Astrocyte of the cerebellum (primary cell): ENCODE measurements around the gene PFDN2.
A peak's percentile ranks its signal among the peaks of the same experiment; 100 is the strongest.

Source experiments
- DNase-seq: peaks from one replicate; pipeline ENCODE4 v3.0.0-alpha.2; 2011; ENCODE audit warnings: low read depth
- H3K4me3 ChIP-seq: 2 replicates; pipeline ENCODE4 v1.5.1; 2011; ENCODE audit warnings: mild to moderate bottlenecking, low read depth, low read length, moderate library complexity
- CTCF ChIP-seq: IDR thresholded peaks from 2 replicates; pipeline ENCODE4 v1.5.1; 2012; ENCODE audit warnings: low read length, low read depth, moderate library complexity, mild to moderate bottlenecking; ENCODE audit errors: missing control alignments
- in situ Hi-C: cut with HindIII; loops from 2 replicates; pipeline ENCODE4 v1.10.0; 2017; ENCODE audit warnings: low sequenced_read_pairs

PFDN2 gene

GRCh38 chr1:161072751-161073449 is 44.9 kb downstream of the PFDN2 start:
- no peak for TF ChIP-seq CTCF
- in situ Hi-C loops: no loop called here
- no peak for DNase-seq
- H3K4me3 ChIP-seq: no peak overlapping the region

DNA sequence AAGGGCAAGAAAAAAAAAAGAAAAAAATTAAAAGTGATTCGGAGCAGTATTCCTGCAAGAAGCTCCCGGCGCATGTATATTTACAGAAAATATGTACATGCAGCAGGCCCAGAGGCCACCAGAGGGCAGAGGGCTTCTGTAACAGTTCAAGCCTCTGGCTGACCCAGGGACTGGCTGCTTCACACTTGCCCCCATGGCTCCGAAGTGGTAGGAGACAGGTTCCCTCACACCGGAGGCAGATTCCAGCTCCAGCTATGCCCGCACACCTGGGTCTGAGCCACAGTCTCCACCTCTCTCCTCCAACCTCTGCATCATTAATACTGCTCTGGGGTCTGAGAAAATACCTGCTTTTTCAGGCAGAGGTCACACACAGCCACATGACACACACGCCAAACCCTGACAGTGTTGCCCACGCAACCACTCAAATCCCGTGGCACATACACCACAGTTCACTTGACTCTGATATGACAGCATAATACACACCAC is 45.9 kb downstream of the PFDN2 start:
- TF ChIP-seq CTCF: peak; percentile 47
- in situ Hi-C loops: no loop called here
- H3K4me3 ChIP-seq: no peak overlapping the region
- DNase-seq: peak; percentile 13

DNA sequence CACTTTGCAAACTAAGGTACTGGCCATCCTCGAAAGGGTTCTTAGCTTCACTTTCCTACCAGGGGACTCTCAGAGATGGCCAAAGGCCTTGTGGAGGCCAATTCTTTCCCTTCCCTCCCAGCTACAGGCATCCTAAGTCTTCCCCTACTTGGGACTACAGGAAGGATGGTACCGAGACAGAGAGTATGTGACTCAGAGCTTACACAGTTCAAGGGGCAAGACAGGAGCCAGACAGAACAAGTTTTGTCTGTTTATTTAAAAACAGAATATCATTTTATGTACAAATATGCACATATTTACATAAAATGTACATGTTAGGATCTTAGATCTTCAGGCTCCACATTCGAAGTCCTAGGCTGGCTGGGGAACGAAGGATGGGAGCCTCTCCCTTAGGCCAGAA is 47.1 kb downstream of the PFDN2 start:
- no peak for DNase-seq
- in situ Hi-C loops: no loop called here
- H3K4me3 ChIP-seq: no peak overlapping the region
- no peak for TF ChIP-seq CTCF

DNA sequence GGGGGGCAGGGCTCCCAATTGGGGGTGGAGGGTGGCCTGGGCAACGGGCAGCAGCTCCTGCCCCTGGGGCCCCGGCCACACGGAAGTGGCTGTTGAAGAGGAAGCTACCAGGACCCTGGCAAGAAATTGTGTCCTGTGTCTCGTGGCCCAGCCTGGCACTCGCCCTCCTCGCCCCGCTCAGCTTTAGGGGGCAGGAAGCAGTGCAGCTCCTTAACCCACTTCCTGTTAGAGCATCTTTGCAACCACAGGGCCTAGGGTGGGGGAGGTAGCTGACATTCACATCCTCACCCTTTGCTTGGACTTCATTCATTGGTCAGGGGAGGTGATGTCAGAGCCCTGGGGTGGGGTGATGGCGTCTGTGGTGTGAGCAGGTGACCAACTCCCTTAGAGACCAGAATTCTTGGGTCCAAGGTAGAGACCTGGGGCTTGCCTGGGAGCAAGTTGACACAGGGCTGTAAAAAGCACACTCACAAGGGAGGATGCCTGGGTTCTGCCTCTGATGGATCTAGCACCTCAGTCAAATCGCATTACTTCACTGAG is 48.0 kb downstream of the PFDN2 start, which contains the start of gene ARHGAP30:
TSS of gene ARHGAP30 (minus strand) at position 161 of the 540 bp plus-strand sequence. CDS start 267 bp downstream, outside the sequence.
- no peak for TF ChIP-seq CTCF
- in situ Hi-C loops: no loop called here
- H3K4me3 ChIP-seq: no peak within 1 kb of the TSS
- no peak for DNase-seq

- no peak for TF ChIP-seq CTCF
- DNase-seq: no peak
- in situ Hi-C loops: no loop called here
- H3K4me3 ChIP-seq: no peak overlapping the region
These were observed 48.6 kb downstream of the PFDN2 start for GRCh38 chr1:161069241-161069640.

DNA sequence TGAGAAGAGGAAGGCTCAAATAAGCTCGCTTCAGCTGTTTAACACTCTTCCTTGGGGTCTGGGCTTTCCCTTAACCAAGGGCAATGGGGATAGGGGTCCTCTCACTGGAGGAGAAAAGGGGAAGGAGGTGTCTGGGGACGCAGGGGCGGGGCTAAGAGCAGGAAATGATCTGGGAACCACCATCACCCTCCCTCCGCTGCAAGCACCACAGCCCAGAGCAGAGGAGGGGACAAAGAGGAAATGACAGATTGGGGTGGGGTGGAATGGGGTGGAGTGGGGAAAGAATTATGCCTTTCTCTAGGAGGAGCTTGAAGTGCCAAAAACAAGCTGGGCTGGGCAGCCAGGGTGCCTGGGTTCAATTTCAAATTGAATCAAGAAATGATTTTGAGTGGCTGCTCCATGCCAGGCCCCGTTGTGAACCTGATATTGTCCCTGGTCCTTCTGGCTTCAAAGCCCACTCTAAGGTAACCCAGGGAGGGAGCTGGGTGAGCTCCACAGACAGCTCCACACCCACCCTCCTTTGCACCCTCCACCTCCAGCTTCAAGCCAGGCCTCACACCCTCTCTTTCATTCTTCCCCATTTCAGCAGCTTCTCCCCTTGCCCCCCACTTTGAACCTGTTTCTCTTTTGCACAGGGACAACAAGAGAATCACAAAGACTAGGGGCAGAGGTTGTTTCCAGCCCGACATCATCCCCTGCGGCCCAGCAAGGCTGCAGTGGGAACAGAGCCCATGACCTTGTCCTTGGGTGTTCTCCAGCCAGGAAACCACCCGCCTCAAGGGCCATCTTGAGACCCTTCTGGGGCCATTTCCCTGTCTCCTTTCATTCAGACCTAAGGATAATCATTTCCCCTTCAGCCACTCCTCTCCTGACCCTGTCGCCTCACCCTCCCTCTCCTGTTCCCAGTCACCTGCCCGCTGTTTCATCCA is 49.3 kb downstream of the PFDN2 start:
- in situ Hi-C loops: no loop called here
- TF ChIP-seq CTCF: no peak
- no peak overlapping the region for H3K4me3 ChIP-seq
- DNase-seq: no peak
